Fibroblast of lung (primary cell): ENCODE measurements around the gene NPHP4.

ENCODE experiments used
- CTCF ChIP-seq, 2 donors: IDR thresholded peaks in 1 of 2; conservative IDR thresholded peaks in 1 of 2; 1 replicate in 1 of 2; 2 replicates in 1 of 2; pipeline ENCODE4 v1.5.1; 2011 to 2012; ENCODE audit warnings: low read length in 2 of 2, control low read depth in 1 of 2, inconsistent platforms in 1 of 2, low read depth in 1 of 2, mild to moderate bottlenecking in 1 of 2
- EZH2 ChIP-seq: IDR thresholded peaks from 2 replicates; pipeline ENCODE4 v1.5.1; 2012; ENCODE audit warnings: low read length, control low read depth, mild to moderate bottlenecking; ENCODE audit errors: missing control alignments

- TF ChIP-seq CTCF (conservative IDR thresholded peaks at IDR 0.05 in 1 of 2, IDR thresholded peaks at IDR 0.05 in 1 of 2; ENCODE audit: low read depth in 1 of 2, low read length in 2 of 2) (no peak), EZH2 (no peak)
Observed at GRCh38 chr1:6008696-6009095, 16.5 kb upstream of the NPHP4 start.
